Breast epithelium (tissue), 4 donors: ENCODE measurements around the gene PNMT. TPM values are rescaled to one million over a fixed set of nuclear protein-coding genes. Genes with fewer than 3 reads are reported as not detected.

Experiments used
- DNase-seq, 2 donors: peaks; one replicate each; pipeline ENCODE4 v3.0.0-alpha.2; 2019; ENCODE audit warnings: low spot score in 2 of 2
- H3K27ac ChIP-seq, 2 donors: fragments of 200-600 bp; sonication (generic) in 1 of 2; one replicate each; pipeline ENCODE4 v1.5.1; 2016 to 2019; ENCODE audit warnings: mild to moderate bottlenecking in 1 of 2
- H3K27me3 ChIP-seq, 2 donors: fragments of 200-600 bp; sonication (generic) in 1 of 2; one replicate each; pipeline versions ENCODE4 v1.5.1 to v1.6.0; 2017 to 2019; ENCODE audit warnings: control low read depth in 1 of 2, mild to moderate bottlenecking in 1 of 2
- H3K36me3 ChIP-seq: fragments of 200-600 bp; one replicate; pipeline ENCODE4 v1.5.1; 2019
- H3K4me1 ChIP-seq, 2 donors: fragments of 200-600 bp; sonication (generic); one replicate each; pipeline ENCODE4 v1.5.1; 2016 to 2019; ENCODE audit warnings: control low read depth in 1 of 2
- H3K4me3 ChIP-seq, 3 donors: fragments of 200-600 bp; sonication (generic); 1 replicate in 2 of 3; 2 replicates in 1 of 3; pipeline ENCODE4 v1.5.1; 2016 to 2019; ENCODE audit warnings: mild to moderate bottlenecking in 3 of 3, moderate library complexity in 2 of 3
- H3K9me3 ChIP-seq, 2 donors: fragments of 200-600 bp; sonication (generic) in 1 of 2; one replicate each; pipeline ENCODE4 v1.5.1; 2016 to 2019; ENCODE audit warnings: control low read depth in 1 of 2
- POLR2A ChIP-seq: fragments of 450-650 bp; IDR thresholded peaks from one replicate; pipeline ENCODE4 v1.6.1; 2016; ENCODE audit warnings: antibody characterized with exemption, mild to moderate bottlenecking, moderate library complexity
- POLR2AphosphoS5 ChIP-seq, 3 donors: sonication (generic); formaldehyde crosslinking; IDR thresholded peaks; one replicate each; pipeline ENCODE4 v1.6.1; 2017; ENCODE audit warnings: antibody characterized with exemption in 3 of 3
- intact Hi-C: fragments of 100-400 bp; cut with DNase I; formaldehyde crosslinking; loops from one replicate; pipeline ENCODE4 v1.15.1; 2023; ENCODE audit warnings: low total_unique reads
- total RNA-seq, 3 donors: library from RNA; depleted of rRNA; stranded (reverse); fragments of >200 nt; gene quantifications; one replicate each; pipeline ENCODE4 v1.1.0, GENCODE V29; 2016
- TF ChIP-seq, protein P1 (sequence below), 3 donors: fragments of 450-650 bp; IDR thresholded peaks; one replicate each; pipeline ENCODE4 v1.5.1; 2016 to 2017; ENCODE audit warnings: antibody characterized with exemption in 3 of 3, mild to moderate bottlenecking in 3 of 3, moderate library complexity in 3 of 3

Gene PNMT
- total RNA-seq, 3 donors from 2014 or later, result 1.6 to 9.5 (median 5.1) TPM

DNA sequence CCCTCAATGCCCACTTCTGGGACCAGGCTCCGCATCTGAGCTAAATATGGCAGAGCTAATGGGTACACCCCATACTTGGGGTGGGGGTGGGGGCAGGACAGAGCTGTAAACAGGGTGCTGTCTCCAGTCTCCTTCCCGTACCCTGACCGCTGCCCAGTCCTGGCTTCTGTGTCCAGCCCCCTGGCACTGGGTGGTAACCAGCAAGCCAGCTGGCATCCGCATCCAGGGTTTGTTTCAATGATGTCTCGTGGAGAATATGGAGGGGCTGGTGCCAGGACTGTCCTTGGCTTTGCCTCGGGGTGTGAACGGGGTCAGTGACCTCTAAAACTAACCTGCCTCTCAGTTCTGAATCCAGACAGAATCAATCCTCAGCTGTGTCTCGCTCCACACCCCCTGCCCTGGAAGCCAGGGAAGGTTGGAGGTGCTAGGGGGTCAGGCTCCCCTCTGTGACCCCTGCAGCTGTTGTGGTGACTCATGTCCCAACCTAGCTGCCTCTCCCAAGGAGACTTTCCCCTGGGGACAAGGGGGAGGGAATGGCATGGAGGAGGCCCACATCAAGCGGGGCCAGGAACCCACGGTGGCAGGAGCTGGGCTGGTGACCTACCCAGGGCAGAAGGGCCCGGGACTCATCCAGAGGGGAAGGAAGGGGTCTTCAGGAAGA is 1.5 kb upstream of the PNMT start:
- Histone ChIP-seq H3K36me3 (peaks cover 2% of the 10 kb centered on the region), H3K27ac (peak overlapping the region; percentile 68 to 76), H3K9me3 (no peaks in the 10 kb centered on the region), H3K4me3 (peak overlapping the region in 2 of 3 donors; percentile 44 to 68), H3K4me1 (peaks cover 16 to 34% of the 10 kb centered on the region in 2 donors), H3K27me3 (peaks cover 3 to 12% of the 10 kb centered on the region in 2 donors)
- no peak for DNase-seq
- intact Hi-C loops, result no loop called here
- peak in 1 of 3 donors; percentile 57 for TF ChIP-seq POLR2AphosphoS5 (IDR thresholded peaks at IDR 0.05)
- TF ChIP-seq, protein P1, sequence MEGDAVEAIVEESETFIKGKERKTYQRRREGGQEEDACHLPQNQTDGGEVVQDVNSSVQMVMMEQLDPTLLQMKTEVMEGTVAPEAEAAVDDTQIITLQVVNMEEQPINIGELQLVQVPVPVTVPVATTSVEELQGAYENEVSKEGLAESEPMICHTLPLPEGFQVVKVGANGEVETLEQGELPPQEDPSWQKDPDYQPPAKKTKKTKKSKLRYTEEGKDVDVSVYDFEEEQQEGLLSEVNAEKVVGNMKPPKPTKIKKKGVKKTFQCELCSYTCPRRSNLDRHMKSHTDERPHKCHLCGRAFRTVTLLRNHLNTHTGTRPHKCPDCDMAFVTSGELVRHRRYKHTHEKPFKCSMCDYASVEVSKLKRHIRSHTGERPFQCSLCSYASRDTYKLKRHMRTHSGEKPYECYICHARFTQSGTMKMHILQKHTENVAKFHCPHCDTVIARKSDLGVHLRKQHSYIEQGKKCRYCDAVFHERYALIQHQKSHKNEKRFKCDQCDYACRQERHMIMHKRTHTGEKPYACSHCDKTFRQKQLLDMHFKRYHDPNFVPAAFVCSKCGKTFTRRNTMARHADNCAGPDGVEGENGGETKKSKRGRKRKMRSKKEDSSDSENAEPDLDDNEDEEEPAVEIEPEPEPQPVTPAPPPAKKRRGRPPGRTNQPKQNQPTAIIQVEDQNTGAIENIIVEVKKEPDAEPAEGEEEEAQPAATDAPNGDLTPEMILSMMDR (IDR thresholded peaks at IDR 0.05), result no peak
- no peak for TF ChIP-seq POLR2A

DNA sequence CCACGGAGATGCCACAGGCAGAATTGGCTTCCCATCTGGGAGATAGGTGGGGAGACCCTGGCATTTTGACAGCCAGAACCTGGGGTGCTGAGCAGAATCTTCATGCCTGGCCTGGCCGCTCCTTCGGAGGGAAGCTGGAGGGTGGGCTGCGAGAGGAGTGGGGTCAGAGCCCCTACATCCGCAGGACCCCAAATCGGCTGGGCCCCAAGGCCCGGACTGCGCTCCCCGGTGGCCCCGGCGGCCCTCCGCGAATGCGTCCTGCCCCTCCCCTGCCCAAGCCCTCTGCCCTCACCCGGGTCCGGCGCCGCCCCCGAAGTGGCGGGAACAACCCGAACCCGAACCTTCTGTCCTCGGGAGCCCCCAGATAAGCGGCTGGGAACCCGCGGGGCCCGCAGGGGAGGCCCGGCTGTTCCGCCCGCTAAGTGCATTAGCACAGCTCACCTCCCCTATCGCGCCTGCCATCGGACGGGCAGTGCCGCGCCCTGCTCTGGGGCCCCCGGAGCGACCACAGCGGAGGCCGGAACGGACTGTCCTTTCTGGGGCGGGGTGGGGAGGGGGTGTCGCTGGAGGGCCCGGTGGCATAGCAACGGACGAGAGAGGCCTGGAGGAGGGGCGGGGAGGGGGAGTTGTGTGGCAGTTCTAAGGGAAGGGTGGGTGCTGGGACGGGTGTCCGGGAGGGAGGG is 850 bp upstream of the PNMT start:
- H3K36me3 ChIP-seq, result no peaks in the 10 kb centered on the region
- peaks cover 3 to 12% of the 10 kb centered on the region in 2 donors for H3K27me3 ChIP-seq
- peak overlapping the region; percentile 68 to 76 for H3K27ac ChIP-seq
- H3K9me3 ChIP-seq, result no peaks in the 10 kb centered on the region
- peak overlapping the region; percentile 30 to 68 (median 44) for H3K4me3 ChIP-seq
- TF ChIP-seq POLR2AphosphoS5 (IDR thresholded peaks at IDR 0.05), result no peak
- TF ChIP-seq, protein P1 (IDR thresholded peaks at IDR 0.05), result no peak
- TF ChIP-seq POLR2A, result no peak
- DNase-seq, result no peak
- intact Hi-C loops, result no loop called here
- peaks cover 16 to 33% of the 10 kb centered on the region in 2 donors for H3K4me1 ChIP-seq

DNA sequence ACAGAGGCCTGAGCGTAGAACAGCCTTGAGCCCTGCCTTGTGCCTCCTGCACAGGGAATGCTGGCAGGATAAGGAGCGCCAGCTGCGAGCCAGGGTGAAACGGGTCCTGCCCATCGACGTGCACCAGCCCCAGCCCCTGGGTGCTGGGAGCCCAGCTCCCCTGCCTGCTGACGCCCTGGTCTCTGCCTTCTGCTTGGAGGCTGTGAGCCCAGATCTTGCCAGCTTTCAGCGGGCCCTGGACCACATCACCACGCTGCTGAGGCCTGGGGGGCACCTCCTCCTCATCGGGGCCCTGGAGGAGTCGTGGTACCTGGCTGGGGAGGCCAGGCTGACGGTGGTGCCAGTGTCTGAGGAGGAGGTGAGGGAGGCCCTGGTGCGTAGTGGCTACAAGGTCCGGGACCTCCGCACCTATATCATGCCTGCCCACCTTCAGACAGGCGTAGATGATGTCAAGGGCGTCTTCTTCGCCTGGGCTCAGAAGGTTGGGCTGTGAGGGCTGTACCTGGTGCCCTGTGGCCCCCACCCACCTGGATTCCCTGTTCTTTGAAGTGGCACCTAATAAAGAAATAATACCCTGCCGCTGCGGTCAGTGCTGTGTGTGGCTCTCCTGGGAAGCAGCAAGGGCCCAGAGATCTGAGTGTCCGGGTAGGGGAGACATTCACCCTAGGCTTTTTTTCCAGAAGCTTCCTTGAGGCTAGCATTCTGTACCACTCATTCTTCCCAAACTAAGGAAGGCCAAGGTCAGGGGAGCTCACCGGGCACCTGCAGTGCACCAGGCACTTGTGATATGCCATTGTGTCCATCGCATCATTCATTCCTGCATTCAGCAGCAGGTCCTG is 1.9 kb downstream of the PNMT start:
- no peak for DNase-seq
- no peak overlapping the region for H3K4me3 ChIP-seq
- H3K27me3 ChIP-seq, result peaks cover 3 to 12% of the 10 kb centered on the region in 2 donors
- intact Hi-C loops, result no loop called here
- TF ChIP-seq, protein P1 (IDR thresholded peaks at IDR 0.05), result no peak
- no peak for TF ChIP-seq POLR2A
- TF ChIP-seq POLR2AphosphoS5 (IDR thresholded peaks at IDR 0.05), result no peak
- H3K36me3 ChIP-seq, result no peaks in the 10 kb centered on the region
- peaks cover 16 to 26% of the 10 kb centered on the region in 2 donors for H3K4me1 ChIP-seq
- H3K9me3 ChIP-seq, result no peaks in the 10 kb centered on the region
- no peak overlapping the region for H3K27ac ChIP-seq

DNA sequence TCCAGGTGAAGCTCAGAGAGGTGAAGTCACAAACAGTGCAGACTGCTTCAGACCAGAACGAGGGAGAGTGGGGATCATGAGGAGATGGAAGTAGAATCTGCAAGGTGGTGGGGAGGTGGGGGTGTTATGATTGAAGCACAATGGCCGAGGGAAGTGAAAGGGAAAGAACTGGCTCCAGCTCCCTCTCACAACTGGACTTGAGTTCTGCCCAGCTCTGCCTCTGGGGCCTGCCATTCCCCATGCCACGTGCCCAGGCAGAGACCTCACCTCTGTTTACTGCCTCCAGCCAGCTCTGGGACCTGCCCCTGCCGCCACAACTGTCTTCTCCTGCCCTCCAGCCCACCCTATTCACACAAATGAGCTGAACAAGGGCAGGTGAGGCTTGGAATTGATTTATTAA is 2.5 kb downstream of the PNMT start:
- Histone ChIP-seq H3K4me1 (peaks cover 20 to 33% of the 10 kb centered on the region in 2 donors), H3K36me3 (no peaks in the 10 kb centered on the region), H3K27me3 (peaks cover 3 to 12% of the 10 kb centered on the region in 2 donors), H3K27ac (peak overlapping the region in 1 of 2 donors; percentile 70), H3K9me3 (no peaks in the 10 kb centered on the region), H3K4me3 (no peak overlapping the region)
- no peak for TF ChIP-seq POLR2A
- TF ChIP-seq, protein P1 (IDR thresholded peaks at IDR 0.05), result no peak
- no peak for TF ChIP-seq POLR2AphosphoS5 (IDR thresholded peaks at IDR 0.05)
- intact Hi-C loops, result no loop called here
- no peak for DNase-seq
